CD4-positive, alpha-beta memory T cell (primary cell): ENCODE results near the gene YARS2. TPM values are rescaled to one million over a fixed set of nuclear protein-coding genes. Genes with fewer than 3 reads are reported as not detected.

Experiments used
- polyA plus RNA-seq, 2 donors: library from polyadenylated mRNA; unstranded; fragments of 300-500 nt; fragmentation: Illumina TruSeq; gene quantifications; one replicate each; pipeline ENCODE4 v1.2.3, GENCODE V29; 2021
- total RNA-seq, 2 experiments: library from RNA; stranded (reverse); gene quantifications; one replicate each; pipeline ENCODE4 v1.2.3, GENCODE V29; 2021

Gene YARS2
- total and polyA plus RNA-seq, 4 experiments from 2014 or later = 11.6 to 19.3 (median 18.9) TPM

Other genes with a start within 250 kb of the YARS2 start
- gene DNM1L, start 76.6 kb downstream of the YARS2 start, total RNA-seq = 10 to 100 TPM; 42.7 to 50.1 TPM
- gene DNM1L, start 76.6 kb downstream of the YARS2 start, polyA plus RNA-seq = 10 to 100 TPM; 12.9 to 22.3 TPM
- gene PKP2, start 140.9 kb upstream of the YARS2 start, total RNA-seq = under 1 TPM; 0.76 to 0.86 TPM
- under 1 TPM; 0.52 to 0.65 TPM for gene PKP2, start 140.9 kb upstream of the YARS2 start, polyA plus RNA-seq